AG04449 (cell line): ENCODE data around the gene NFU1.

Experiments
- CTCF ChIA-PET: fragments of 350-600 bp; formaldehyde crosslinking; extraction: SDS; loops from one replicate; lab custom pipeline; 2021; ENCODE audit warnings: antibody characterized with exemption; lab: Yijun Ruan, JAX
- POLR2A ChIA-PET: fragments of 400-600, 350-600 bp; formaldehyde crosslinking; extraction: SDS; loops from one replicate; lab custom pipeline; 2020; ENCODE audit warnings: antibody characterized with exemption, inconsistent platforms; lab: Yijun Ruan, JAX
- DNase-seq: peaks from one replicate; pipeline ENCODE4 v3.0.0-alpha.2; 2010; ENCODE audit warnings: low read depth, low spot score
- H3K4me3 ChIP-seq: 2 replicates; pipeline ENCODE4 v1.5.1; 2011; ENCODE audit warnings: low read depth, mild to moderate bottlenecking, control low read depth, low read length
- TF ChIP-seq, protein P1 (sequence below): IDR thresholded peaks from one replicate; pipeline ENCODE4 v1.5.1; 2011; ENCODE audit warnings: mild to moderate bottlenecking, moderate library complexity, low read length, control low read depth, inconsistent platforms; ENCODE audit not compliant: insufficient read depth; ENCODE audit errors: missing control alignments

NFU1 gene

DNA sequence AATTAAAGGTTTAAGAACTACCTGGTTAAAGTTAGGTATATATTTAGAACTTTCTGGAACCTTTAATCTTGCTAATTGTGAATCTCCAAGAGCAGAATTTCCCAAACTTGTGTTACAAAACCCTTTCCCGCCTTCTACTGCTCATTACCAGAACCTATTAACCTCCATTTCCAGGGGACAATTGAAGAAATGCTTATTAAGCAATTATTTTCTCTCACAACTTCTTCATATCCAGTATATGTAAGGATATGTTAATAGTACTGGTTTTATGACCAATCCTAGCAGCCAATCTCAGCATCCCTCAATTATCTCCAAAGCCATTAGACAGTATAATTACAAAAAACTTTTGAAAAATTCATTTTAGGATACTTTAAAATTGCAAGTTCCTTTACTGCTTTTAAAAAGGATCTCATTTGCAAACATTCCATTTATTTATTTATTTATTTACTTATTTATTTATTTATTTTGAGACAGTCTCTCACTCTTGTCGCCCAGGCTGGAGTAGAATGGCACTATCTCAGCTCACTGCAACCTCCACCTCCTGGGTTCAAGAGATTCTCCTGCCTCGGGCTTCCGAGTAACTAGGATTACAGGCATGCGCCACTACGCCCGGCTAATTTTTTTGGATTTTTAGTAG, 53.9 kb downstream of the NFU1 start:
- no peak for DNase-seq
- no peak overlapping the region for H3K4me3 ChIP-seq
- ChIA-PET CTCF (interaction anchor here (1.4 to 5.7 kb wide), 2 partner anchors 7 to 342 kb away, joined by 3 to 32 read pairs; no protein-coding TSS in a partner anchor), POLR2A (no interaction called here)
- TF ChIP-seq, protein P1, sequence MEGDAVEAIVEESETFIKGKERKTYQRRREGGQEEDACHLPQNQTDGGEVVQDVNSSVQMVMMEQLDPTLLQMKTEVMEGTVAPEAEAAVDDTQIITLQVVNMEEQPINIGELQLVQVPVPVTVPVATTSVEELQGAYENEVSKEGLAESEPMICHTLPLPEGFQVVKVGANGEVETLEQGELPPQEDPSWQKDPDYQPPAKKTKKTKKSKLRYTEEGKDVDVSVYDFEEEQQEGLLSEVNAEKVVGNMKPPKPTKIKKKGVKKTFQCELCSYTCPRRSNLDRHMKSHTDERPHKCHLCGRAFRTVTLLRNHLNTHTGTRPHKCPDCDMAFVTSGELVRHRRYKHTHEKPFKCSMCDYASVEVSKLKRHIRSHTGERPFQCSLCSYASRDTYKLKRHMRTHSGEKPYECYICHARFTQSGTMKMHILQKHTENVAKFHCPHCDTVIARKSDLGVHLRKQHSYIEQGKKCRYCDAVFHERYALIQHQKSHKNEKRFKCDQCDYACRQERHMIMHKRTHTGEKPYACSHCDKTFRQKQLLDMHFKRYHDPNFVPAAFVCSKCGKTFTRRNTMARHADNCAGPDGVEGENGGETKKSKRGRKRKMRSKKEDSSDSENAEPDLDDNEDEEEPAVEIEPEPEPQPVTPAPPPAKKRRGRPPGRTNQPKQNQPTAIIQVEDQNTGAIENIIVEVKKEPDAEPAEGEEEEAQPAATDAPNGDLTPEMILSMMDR: no peak

DNA sequence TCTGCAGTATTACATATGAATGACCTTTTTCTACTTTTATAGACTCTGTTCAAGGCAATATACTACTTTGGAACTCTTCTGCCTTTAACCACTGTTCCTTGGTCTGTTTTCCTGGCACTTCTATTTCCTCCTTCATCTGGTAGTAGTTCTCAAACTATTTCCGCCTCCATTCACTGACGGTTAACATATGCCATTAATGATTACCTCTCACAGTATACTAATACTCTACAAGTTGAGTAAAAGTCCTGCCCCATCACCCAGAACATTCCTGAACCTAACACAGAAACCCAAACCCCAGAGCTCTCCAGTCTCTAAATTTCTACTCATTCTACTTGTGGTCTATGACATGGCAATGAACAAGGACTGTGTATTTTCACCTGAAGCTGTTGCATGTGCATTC, 54.7 kb downstream of the NFU1 start:
- H3K4me3 ChIP-seq: no peak overlapping the region
- no peak for DNase-seq
- POLR2A ChIA-PET: interaction anchor here (1.7 kb wide), 1 partner anchor 9 kb away, joined by 5 read pairs; no protein-coding TSS in a partner anchor
- TF ChIP-seq, protein P1: no peak
- CTCF ChIA-PET: no interaction called here

DNA sequence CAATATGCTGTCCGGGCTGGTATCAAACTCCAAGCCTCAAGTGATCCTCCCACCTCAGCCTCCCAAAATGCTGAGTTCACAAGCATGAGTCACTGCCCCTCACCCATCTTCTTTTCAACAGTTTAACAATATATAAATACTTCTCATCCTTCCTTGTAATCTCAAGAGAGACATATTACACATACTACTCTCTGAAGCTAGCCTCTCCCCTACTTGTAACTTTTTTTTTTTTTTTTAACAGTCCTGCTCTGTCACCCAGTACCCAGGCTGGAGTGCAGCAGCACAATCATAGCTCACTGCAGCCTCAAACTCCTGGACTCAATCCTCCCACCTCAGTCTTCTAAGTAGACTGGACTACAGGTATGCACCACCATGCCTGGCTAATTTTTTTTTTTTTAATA, 55.9 kb downstream of the NFU1 start:
- TF ChIP-seq, protein P1: no peak
- no peak for DNase-seq
- CTCF ChIA-PET: no interaction called here
- POLR2A ChIA-PET: interaction anchor here (0.7 to 1.7 kb wide), 2 partner anchors 8 to 335 kb away, joined by 3 to 5 read pairs; no protein-coding TSS in a partner anchor
- no peak overlapping the region for H3K4me3 ChIP-seq

DNA sequence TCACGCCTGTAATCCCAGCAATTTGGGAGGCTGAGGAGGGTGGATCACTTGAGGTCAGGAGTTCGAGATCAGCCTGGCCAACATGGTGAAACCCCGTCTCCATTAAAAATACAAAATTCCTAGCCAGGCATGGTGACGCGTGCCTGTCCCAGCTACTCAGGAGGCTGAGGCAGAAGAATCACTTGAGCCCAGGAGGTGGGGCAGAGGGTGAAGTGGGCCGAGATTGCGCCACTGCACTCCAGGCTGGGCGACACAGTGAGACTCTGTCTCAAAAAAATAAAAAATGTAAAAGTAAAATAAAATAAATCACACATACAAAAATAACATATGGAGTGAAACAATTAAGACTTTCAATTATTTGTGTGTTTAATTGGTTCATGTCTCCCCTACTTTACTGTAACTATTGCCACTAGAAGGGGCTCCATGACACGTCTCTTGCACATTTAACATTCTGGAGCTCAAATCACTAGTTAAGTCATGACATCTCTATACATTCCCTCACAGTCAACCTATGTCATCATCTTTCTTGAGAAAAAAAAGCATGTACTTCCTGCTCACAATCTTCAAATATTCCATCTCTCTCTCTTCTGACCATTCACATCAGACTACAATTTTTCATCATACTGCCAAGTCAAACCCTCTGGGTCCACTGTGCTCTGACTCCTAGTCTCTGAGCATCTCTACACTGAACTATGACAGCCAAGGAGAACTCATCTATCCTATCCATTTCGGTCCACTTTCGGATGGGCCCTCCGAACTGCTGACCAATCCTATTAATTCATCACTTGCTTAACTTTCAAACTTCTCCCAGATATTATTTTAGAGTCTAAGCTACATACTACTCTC, 56.9 kb downstream of the NFU1 start:
- CTCF ChIA-PET: interaction anchor here (0.7 to 1.1 kb wide), 2 partner anchors 10 to 22 kb away, joined by 3 read pairs; no protein-coding TSS in a partner anchor
- POLR2A ChIA-PET: interaction anchor here (0.6 kb wide), 1 partner anchor 157 kb away, joined by 5 read pairs; no protein-coding TSS in a partner anchor
- no peak overlapping the region for H3K4me3 ChIP-seq
- TF ChIP-seq, protein P1: no peak
- no peak for DNase-seq

DNA sequence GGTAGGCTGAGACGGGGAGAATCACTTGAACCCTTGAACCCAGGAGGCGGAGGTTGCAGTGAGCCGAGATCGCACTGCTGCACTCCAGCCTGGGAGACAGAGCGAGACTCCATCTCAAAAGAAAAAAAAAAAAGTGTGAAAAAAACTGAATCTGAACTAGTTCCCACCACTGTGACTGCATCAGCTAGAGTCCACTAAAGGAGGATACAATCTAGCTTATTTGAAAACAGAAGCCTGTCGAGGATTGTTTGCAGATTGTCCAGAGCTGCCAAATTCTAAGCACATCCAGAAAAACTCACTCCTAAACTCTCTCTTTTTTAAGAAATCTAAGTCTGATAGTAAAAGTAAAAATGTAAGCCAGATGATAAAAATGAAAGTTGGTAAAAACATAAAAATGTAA, 60.8 kb downstream of the NFU1 start:
- ChIA-PET CTCF (interaction anchor here (0.6 to 5.0 kb wide), 6 partner anchors 10 to 61 kb away, joined by 3 to 32 read pairs (median 6); partner anchors contain the start of genes GFPT1 and NFU1), POLR2A (no interaction called here)
- H3K4me3 ChIP-seq: no peak overlapping the region
- no peak for DNase-seq
- TF ChIP-seq, protein P1: no peak
